HG02763 (cell line): ENCODE data around the gene RALA.
"Not testable (repeated sequence)": the region's sequence is repeated elsewhere in the genome, so short reads cannot be mapped to it uniquely, and the experiment has no call there.

Experiments
- ATAC-seq: cut with Tn5 transposase; IDR thresholded peaks from one replicate; pipeline ENCODE4 v1.9.1; 2021; ENCODE audit warnings: mild to moderate bottlenecking, moderate library complexity; ENCODE audit not compliant: unreplicated experiment

The RALA gene

GRCh38 chr7:39721919-39722597, 98.7 kb downstream of the RALA start:
- ATAC-seq, result no peak

DNA sequence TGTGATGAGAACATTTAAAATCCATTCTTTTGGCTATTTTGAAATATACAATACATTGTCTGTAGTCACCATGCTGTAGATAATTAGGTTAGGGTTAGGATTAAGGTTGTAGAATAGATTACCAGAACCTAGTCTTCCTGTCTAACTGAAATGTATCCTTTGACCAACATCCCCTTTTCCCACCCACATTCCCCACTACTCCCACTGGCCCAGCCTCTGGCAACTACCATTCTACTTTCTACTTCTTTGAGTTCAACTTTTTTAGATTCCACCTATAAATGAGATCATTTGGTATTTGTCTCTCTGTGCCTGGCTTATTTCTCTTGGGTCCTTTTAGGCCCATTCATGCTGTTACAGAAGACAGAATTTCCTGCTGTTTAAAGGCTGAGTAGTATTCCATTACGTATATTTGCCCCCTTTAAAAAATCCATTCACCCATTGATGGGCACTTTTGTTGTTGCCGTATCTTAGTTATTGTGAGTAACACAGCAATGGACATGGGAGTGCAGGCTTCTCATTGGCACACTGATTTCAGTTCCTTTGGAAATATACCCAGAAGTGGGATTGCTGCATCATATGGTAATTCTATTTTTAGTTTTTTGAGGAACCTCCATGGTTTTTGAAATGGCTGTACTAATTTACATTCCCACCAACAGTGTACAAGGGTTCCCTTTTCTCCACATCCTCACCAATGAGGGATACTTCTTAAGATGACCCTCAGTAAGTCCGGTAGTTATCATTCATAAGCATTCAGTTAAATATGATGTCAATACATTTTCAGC, 104.0 kb downstream of the RALA start:
- no peak for ATAC-seq

DNA sequence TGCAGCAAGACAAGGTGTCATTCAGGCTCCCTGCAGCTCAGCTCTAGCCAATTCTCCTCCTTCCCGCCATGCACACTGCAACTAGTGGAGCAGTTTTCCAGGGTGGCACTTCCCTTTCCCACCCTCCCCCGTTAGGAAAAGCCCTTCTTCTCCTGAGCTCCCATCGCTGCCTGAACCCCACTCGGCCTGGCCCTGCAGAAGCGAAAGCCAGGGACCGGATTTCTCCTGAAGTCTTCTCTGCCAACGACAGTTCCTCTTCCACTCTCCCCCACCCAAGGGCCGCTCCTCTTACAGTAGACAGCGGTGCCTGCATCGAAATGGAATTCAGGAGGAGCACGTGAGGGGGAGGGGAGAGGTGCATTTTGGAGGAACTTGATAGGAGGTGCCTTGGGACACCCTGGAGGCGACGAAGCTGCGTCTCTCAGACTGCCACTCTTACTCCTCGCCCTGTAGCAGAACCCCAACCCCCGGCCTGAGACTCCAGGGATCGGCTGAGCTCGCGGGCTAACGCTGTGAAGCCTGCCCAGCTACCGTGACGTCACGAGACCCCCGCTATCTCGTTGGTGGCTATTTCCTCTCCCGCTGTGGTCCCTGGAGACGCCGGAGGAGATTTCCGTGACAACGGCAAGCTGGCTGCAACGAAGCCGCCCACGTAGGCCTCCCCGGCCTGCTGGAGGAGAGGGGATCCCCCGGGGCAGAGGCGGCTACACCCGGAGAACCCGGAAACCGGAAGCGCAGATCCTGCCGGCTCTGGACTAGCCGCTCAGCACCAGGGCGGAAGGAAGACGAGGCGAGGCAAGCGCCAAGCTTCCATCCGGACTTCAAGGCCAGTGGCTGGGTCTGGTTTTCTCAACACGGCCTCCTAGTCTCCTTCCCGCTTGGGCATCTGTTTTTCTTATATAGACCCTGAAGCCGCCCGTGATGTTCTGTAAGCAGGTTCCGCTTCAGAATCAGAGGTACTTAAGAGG, 109.7 kb downstream of the RALA start:
- ATAC-seq, result peak; percentile 93

DNA sequence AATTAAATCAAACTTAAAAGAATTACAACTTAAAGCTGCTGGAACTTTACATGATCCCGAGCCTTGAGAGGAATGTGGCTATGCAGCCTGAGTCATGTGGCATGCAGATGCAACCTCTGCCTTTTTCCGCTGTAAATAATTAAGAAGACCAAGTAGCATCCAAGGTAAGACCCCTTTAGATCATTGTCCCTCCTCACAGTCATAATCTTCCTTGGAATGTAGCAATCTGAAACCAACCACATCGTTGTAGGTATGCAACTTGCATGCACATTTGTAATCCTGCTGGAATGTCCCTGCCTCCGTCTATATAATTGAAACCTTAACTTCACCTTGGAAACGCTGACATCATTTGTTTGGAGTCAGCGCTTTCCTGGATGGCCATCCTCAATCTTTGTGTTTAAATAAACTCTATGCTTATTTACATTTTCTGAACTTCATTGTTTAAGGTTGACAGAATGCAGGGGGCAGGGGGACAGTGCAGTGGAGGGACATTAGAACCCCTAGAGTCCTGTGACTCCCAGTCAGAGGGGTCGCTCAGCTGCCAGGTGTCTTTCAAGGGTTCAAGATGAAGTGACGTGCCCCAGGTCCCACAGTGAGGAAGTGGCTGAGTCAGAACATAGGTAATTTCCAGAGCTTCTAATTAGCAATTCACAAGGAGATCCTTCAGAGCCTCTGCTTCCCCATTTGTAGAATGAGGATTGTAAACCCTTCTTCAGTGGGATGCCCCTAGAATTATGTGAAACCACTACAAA, 110.7 kb downstream of the RALA start:
- ATAC-seq, result no peak

DNA sequence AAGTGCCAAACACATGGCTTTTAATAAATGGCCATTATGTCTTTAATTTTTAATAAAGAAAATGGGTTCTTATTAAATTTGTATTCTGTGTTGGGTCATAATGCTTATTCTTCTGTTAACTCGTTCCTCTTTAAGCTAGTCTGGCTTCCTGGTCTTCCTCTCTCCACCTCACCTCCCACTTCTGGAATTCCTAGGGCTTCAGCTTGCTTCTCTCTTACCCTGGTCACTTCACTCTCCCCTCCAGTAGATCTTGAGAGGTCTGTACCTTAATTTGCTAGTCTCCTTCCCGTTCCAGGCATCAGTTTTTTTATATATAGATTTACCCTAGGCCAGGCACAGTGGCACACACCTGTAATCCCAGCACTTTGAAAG, 111.2 kb downstream of the RALA start:
- ATAC-seq, result no peak

- ATAC-seq, result no peak
Measured at GRCh38 chr7:39735903-39736302, 112.5 kb downstream of the RALA start.

- ATAC-seq, result no peak
Measured at GRCh38 chr7:39741942-39742623, 118.7 kb downstream of the RALA start.

- no peak for ATAC-seq
Measured at GRCh38 chr7:39744620-39745019, 121.2 kb downstream of the RALA start.

DNA sequence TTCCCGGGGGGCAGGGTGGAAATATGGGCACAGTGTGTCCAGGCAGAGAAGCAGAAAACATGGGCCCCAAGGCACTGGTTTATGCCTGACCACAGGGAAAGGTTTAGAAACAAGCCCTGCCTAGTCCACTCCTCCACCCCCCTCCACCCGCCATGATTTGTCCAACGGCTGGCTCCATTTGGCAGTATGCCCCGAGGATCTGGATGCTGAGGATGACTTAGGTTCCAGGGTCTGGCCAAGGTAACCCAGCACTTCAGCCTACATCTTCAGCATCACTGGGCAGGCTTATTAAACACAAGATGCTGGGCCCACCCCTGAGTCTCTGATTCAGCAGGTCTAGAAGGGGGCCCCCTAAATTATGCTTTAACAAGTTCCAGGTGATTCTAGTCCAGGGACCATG, 121.9 kb downstream of the RALA start:
- no peak for ATAC-seq

GRCh38 chr7:39746103-39746819, 122.9 kb downstream of the RALA start:
- ATAC-seq, result peak; percentile 55

GRCh38 chr7:39749177-39749576, 125.8 kb downstream of the RALA start:
- ATAC-seq, result no peak

DNA sequence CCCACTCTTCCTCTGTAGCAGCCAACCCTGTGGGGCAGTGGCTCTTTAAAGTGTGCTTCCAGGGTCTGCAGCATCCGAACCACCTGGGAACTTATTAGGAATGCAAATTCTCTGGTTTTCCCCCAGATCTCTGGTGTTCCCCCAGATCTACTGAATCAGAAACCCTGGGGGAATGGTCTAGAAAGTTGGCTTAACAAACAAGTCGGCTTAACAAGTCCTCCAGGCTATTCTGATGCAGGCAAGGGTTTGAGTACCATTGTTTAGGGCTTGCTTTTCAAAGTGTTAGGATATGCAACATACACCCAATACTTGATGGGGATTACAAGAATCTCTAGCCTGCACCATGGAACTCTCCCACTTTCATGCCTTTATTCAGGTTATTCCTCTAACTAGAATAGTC, 126.3 kb downstream of the RALA start:
- no peak for ATAC-seq

- ATAC-seq, result no peak
Measured at GRCh38 chr7:39750253-39751077, 127.1 kb downstream of the RALA start.

GRCh38 chr7:39753237-39753636, 129.9 kb downstream of the RALA start:
- ATAC-seq, result not testable (repeated sequence)

DNA sequence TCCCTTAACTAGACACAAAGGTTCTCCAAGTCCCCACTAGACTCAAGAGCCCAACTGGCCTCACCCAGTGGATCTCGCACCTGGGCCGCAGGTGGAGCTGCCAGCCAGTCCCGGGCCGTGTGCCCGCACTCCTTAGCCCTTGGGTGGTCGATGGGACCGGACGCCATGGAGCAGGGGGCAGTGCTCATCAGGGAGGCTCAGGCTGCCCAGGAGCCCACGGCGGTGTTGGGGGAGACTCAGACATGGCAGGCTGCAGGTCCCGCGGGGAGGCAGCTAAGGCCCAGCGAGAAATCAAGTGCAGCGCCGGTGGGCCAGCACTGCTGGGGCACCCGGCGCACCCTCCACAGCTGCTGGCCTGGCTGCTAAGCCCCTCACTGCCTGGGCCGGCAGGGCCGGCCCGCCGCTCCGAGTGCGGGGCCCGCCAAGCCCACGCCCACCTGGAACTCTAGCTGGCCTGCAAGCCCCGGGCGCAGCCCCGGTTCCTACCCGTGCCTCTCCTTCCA, 130.5 kb downstream of the RALA start:
- no peak for ATAC-seq

DNA sequence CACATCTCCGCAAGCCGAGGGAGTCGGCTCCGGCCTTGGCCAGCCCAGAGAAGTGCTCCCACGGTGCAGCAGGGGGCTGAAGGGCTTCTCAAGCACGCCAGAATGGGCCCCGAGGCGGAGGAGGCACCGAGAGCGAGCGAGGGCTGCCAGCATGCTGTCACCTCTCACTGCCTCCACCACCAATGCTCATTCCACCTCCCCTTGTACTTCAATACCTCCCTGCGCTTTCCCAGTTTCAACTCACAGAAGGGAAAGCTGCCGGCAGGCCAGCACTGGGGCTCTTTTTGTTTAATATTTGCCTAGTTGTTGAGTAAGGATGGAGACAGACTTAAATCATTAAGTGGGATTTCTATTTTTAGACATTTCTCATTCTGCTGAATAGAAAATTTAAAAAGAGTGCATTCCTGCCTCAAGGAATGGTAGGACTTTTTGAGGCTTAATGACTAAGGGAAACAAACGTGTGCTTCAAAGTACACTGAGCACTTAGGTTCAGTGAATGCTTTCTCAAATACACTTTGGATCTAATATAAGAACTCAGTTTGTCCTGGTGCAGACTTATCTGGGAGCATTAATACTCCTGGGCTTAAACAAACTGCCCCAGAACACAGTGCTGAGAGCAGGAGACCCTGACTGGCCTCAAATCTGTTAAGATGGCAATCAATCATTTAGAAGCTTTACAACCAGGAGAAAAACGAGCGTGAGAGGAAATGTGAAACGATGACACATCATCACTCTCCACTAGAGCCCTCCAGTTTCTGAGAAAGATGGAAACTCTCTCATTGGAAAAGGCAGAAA, 131.2 kb downstream of the RALA start:
- ATAC-seq, result no peak

DNA sequence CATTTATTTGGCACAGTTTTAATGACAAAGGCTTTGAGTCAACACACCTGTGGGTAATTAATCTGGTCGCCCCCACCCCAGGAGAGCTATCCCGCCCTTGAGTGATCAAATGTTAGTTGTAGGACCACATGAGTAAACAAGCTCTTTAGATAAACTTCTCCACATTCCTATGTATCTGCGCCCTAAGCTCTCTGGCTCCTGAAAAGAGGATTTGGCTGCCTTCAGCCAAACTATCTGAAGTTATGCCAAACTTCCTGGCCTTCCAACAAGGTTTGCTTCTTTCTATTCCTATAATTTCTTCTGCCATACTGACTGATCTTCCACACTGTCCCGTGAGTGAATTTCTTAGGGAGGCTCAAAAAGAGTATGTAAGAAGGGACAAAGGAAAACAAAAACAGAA, 134.2 kb downstream of the RALA start:
- no peak for ATAC-seq
